Activated CD4-positive, alpha-beta T cell treated with anti-CD3 and anti-CD28 coated beads for 4 hours (primary cell): ENCODE measurements around the gene OVOL3.
A peak's percentile ranks its signal among the peaks of the same experiment; 100 is the strongest.
"Not testable (repeated sequence)": the region's sequence is repeated elsewhere in the genome, so short reads cannot be mapped to it uniquely, and the experiment has no call there.

Experiments used
- DNase-seq, 2 donors: peaks; one replicate each; pipeline ENCODE4 v3.0.0-alpha.2; 2020

Gene OVOL3

GRCh38 chr19:36101550-36102327 is 9.2 kb upstream of the OVOL3 start:
- no peak for DNase-seq

DNA sequence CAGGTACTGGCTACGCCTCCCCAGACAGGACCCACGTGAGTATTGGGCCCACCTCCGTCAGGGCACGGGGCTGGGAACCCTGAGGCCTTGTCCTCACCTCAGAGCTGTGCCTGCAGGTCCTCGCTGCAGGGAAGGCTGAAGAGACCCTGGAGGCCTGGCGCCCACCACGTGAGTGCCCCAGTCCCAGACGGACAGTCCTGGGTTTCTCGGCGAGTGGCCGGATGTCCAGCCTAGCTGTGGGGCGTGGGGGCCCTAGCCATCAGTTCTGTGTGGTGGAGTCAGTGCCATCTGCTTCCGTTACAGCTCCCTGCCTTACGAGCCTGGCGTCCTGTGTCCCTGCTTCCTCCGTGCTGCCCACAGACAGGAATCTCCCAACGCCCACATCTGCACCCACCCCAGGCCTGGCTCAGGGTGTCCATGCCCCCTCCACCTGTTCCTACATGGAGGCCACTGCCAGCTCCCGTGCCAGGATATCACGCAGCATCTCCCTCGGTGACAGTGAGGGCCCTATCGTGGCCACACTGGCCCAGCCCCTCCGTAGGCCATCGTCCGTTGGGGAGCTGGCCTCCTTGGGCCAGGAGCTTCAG is 7.8 kb upstream of the OVOL3 start:
- no peak for DNase-seq

- no peak for DNase-seq
Observed at GRCh38 chr19:36103842-36104552, 6.9 kb upstream of the OVOL3 start.

- no peak for DNase-seq
Observed at GRCh38 chr19:36106441-36106840, 4.5 kb upstream of the OVOL3 start.

DNA sequence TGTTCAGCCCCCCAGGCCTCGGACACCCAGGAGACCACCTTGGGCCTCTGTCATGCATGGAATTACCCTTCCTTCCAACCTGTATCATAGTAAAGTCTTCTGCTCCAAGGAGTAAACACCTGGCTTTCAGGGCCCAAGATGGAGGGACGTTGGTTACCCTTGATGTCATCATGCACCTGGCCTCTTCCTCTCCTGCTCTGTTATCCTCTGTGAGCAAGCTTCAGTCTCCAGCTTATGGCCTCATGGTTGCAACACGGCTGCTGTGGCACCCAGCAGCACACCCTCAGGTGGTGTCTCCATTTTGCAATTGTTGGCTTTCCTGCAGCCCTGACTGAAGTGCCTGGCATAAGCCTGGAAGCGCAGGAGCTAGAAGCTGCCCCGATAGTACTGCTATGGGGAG is 4.0 kb upstream of the OVOL3 start:
- DNase-seq, result no peak

GRCh38 chr19:36108684-36109083 is 2.3 kb upstream of the OVOL3 start:
- no peak for DNase-seq

- no peak for DNase-seq
Observed at GRCh38 chr19:36111200-36111539, 227 bp downstream of the OVOL3 start.

DNA sequence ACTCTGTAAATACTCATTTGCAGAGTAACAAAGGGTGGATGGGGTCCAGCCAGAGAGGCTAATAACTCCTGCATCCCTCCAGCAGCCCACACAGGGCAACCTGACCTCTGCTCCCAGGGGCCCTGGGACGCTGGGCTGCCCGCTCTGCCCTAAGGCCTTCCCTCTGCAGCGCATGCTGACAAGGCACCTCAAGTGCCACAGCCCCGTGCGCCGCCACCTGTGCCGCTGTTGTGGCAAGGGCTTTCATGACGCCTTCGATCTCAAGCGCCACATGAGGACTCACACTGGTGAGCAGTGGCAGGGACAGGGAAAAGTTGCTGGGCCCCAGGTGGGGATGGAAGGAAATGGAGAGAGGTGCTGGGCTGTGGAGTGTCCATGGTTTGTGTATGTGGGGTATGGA is 1.7 kb downstream of the OVOL3 start:
- DNase-seq, result no peak

- DNase-seq, result no peak
Observed at GRCh38 chr19:36113425-36113824, 2.5 kb downstream of the OVOL3 start.

DNA sequence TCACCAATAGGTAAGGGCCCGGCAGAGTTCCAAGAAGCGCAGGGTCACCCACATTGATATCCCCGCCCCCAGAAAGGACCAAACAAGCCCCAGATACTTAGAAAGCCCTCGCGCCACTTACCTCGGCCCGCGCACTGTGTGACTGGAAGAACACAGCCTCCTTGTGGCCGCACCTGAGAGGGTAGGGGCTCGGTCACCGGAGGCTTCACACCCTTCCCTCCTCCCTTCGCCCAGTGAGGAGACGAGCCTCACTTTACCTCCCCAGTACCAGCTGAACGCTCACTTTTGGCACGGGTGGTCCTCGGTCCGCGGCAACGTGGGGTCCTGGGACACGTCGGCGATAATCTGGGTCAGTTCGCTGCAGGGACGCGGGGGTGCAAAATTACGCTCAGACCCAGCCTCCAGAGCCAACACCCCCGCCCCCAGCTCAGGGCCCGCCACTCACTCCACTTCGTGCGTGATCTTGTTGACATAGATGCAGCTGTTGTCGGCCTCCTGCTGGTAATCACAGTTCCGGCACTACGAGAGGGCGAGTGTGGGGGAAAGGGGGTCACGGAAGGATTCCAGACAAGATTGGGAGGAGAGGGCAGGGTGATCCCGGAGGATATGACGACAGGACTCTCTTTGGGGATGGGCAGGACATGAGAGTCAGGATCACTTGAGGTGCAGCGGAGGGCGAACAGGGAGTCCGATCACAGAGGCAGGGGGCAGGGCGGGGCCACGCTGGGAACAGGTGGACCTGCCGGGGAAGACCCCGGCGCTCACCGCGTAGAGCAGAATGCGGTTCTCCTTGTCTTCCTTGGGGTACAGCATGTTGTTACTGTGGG is 3.2 kb downstream of the OVOL3 start:
- peak in 1 of 2 donors; percentile 19 for DNase-seq

DNA sequence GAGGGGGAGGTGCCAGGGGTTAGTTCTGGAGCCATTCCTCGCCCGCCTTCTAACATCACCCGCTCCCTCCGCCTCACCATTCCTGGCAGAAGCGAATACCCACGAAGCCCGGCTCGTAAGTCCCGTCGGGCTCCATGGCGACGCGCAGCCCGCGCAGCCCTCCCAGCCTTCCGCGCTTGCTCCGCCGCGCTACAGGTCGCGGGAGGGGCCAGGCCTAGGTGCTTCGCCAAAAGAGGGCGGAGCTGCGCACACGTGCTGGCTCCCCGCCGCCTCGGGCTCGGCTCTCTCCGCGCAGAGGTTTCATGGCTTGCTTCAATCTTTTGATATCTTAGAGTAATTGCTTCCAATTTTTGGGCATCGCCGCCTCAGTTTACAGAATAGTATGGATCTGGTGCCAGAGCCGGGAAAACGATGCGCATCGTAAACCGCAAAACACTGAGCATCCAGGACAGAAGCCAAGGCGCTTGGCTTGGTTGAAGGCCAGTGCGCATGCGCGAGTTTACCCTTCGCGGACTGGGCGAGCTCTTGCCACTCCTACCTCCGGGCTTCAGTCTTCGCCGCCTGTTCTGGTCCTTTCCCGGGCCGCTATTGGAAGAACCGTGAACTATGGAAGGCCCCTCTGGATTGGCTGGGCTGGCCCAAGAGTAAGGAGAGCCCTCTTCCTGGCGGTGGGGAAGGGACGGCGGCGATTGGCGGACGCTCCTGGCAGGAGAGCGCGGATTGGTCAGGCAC is 3.9 kb downstream of the OVOL3 start, which contains the start of gene POLR2I:
POLR2I (minus strand) TSS at position 155 of the 732 bp plus-strand sequence; CDS start at position 136, 19 bp downstream.
- DNase-seq, result peak; percentile 98 to 99

GRCh38 chr19:36115453-36116343 is 4.8 kb downstream of the OVOL3 start, which contains the start of gene TBCB:
TSS of gene TBCB (plus strand) at chr19:36115468. CDS start at chr19:36115561, 93 bp downstream.
- peak; percentile 92 to 93 for DNase-seq

DNA sequence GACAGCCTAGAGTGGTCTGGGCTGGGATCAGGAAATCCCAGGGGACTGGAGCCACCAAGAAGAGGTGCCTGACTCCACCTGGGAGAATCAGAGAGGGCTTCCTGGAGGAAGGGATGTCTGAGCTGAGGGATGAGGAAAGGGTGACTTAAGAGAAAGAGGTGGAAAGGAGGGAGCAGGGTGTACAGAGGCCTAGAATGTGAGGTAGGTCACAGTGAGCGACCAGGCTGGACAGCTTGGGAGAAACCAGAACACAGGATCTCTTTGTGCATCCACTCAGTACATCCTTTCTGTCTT is 5.3 kb downstream of the OVOL3 start:
- DNase-seq, result no peak

- DNase-seq, result no peak
Observed at GRCh38 chr19:36120092-36120983, 9.4 kb downstream of the OVOL3 start.

DNA sequence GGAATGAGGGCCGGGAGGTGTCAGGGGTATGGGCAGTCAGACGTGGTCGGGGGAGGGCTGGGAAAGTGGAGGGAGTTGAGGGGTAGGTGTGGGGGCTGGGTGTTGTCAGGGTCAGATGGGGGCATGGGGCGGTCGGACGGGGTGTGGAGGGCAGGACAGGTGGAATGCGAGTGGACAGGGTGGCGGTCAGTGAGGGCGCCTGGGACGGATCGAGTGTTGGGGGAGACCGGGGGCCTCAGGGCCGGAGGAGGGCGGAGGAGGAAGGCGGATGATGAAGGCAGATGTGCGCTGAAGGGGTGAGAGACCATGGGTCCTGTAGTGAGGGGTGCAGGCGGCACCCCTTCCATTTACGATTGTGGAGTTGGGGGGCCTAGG is 10.0 kb downstream of the OVOL3 start:
- no peak for DNase-seq

- no peak for DNase-seq
Observed at GRCh38 chr19:36121486-36122124, 10.7 kb downstream of the OVOL3 start.

GRCh38 chr19:36125557-36125956 is 14.6 kb downstream of the OVOL3 start:
- DNase-seq, result no peak

GRCh38 chr19:36128392-36128736 is 17.4 kb downstream of the OVOL3 start:
- no peak for DNase-seq

DNA sequence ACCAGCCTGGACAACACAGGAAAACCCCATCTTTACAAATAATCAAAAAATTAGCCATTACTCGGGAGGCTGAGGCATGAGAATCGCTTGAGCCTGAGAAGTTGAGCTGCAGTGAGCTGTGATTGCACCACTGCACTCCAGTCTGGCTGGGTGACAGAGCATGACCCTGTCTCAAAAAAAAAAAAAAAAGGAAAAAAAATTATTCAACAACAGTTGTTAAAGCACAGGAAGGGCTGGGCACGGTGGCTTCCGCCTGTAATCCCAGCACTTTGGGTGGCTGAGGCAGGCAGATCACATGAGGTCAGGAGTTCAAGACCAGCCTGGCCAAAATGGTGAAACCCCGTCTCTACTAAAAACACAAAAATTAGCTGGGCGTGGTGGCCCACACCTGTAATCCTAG is 20.3 kb downstream of the OVOL3 start:
- not testable (repeated sequence) for DNase-seq

DNA sequence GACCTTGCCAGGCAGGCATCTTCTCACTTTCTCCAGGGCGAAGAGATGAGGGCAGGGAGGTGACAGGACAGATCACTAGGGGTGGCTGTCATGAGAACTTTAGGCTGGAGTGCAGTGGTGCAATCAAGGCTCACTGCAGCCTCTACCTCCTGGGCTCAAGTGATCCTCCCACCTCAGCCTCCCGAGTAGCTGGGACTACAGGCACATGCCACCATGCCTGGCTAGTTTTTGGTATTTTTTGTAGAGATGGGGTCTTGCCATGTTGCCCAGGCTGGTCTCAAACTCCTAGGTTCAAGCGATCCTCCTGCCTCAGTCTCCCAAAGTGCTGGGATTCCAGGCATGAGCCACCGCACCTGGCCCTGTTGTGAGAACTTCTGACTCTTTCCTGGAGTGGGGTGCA is 23.9 kb downstream of the OVOL3 start:
- DNase-seq, result not testable (repeated sequence)
